ENCODE data around the gene CDH23. TPM values are rescaled to one million over a fixed set of nuclear protein-coding genes. Genes with fewer than 3 reads are reported as not detected.

CDH23 gene
- total RNA-seq, 1 experiment from 2014 or later = not detected

DNA sequence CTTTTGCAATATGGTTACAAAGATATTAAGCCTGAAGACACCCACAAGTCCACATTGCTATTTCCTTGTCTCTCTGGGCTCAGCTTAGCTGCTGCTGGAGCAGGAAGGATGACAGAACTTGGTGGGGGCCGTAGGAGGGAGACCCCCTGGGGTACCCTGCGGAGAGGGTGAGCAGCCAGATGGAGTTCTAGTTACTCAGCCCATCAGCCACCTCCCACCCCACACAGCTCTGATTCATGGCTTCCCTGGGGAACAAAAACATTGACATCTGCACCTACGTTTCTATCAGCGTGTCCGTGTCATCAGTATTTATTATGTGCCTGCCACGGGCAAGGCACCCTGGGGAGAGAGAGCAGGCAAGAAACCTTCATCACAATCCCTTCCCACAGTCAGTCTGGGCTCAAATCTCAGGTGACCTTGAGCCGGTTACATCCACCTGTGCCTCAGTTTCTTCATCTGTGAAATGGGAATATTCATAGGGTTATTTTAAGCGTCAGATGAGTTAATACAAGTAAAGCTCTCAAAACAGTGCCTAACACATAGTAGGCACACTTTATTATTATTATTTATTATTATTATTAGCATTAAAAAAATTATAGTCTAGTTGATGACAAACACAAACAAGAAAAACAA is 191.3 kb downstream of the CDH23 start:
- ChIA-PET POLR2A (ENCODE audit: unreplicated experiment) (no interaction called here), CTCF (no interaction called here)
- intact Hi-C loops (cut with micrococcal nuclease) = no loop called here
- Histone ChIP-seq H3K79me2 (ENCODE audit: low read length) (no peaks in the 10 kb centered on the region), H3K9ac (ENCODE audit: low read length) (no peak overlapping the region), H3K4me3 (ENCODE audit: low read length) (no peak overlapping the region), H3F3A (ENCODE audit: low read length, unreplicated experiment) (no peaks in the 10 kb centered on the region), H3K36me3 (ENCODE audit: low read depth, low read length) (no peaks in the 10 kb centered on the region), H3K4me1 (ENCODE audit: insufficient read depth, low read length) (no peaks in the 10 kb centered on the region), H3K4me2 (ENCODE audit: low read length) (no peak overlapping the region), H4K20me1 (ENCODE audit: low read length) (no peaks in the 10 kb centered on the region), H2AFZ (ENCODE audit: low read length) (no peak overlapping the region), H3K9me2 (replicated peaks; ENCODE audit: low read length) (no peaks in the 10 kb centered on the region), H3K9me3 (ENCODE audit: low read length) (no peaks in the 10 kb centered on the region), H3K27ac (ENCODE audit: low read length) (no peak overlapping the region), H3K27me3 (ENCODE audit: low read length) (peaks cover 50% of the 10 kb centered on the region)
- no peak for TF ChIP-seq EZH2phosphoT487 (IDR thresholded peaks at IDR 0.05; ENCODE audit: borderline replicate concordance, low read length)
- TF ChIP-seq, protein P1, sequence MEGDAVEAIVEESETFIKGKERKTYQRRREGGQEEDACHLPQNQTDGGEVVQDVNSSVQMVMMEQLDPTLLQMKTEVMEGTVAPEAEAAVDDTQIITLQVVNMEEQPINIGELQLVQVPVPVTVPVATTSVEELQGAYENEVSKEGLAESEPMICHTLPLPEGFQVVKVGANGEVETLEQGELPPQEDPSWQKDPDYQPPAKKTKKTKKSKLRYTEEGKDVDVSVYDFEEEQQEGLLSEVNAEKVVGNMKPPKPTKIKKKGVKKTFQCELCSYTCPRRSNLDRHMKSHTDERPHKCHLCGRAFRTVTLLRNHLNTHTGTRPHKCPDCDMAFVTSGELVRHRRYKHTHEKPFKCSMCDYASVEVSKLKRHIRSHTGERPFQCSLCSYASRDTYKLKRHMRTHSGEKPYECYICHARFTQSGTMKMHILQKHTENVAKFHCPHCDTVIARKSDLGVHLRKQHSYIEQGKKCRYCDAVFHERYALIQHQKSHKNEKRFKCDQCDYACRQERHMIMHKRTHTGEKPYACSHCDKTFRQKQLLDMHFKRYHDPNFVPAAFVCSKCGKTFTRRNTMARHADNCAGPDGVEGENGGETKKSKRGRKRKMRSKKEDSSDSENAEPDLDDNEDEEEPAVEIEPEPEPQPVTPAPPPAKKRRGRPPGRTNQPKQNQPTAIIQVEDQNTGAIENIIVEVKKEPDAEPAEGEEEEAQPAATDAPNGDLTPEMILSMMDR (conservative IDR thresholded peaks at IDR 0.05; ENCODE audit: low read depth, low read length) = no peak
- TF ChIP-seq EZH2 (IDR thresholded peaks at IDR 0.05; ENCODE audit: low read length, unreplicated experiment) = no peak
- BruUV-seq (replicated peaks) = no TSS peak
- DNase-seq (no peak), ATAC-seq (no peak)

DNA sequence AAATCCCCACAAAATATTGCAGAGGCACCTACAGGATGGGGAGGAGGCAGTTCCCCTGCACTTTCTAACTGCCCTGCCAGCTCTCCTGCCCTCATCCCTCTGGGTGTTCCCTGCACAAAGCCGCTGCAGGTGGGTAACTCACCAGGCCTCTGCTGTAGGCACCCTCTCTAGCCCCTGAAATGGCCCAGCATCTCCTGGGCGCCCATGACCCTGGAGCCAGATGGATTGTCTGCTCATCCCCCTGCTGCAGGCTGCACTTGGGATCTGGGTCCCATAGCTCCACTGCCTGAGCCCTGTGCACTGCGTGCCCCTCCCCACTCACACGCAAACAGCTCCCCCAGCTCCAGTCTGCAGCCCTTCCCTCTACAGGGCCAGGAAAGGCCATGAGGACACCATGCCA is 192.0 kb downstream of the CDH23 start:
- Histone ChIP-seq H3K9me3 (ENCODE audit: low read length) (no peaks in the 10 kb centered on the region), H3K4me2 (ENCODE audit: low read length) (no peak overlapping the region), H4K20me1 (ENCODE audit: low read length) (no peaks in the 10 kb centered on the region), H3K27ac (ENCODE audit: low read length) (no peak overlapping the region), H3K4me3 (ENCODE audit: low read length) (no peak overlapping the region), H3F3A (ENCODE audit: low read length, unreplicated experiment) (no peaks in the 10 kb centered on the region), H3K9ac (ENCODE audit: low read length) (no peak overlapping the region), H3K79me2 (ENCODE audit: low read length) (no peaks in the 10 kb centered on the region), H3K36me3 (ENCODE audit: low read depth, low read length) (no peaks in the 10 kb centered on the region), H3K27me3 (ENCODE audit: low read length) (peaks cover 50% of the 10 kb centered on the region), H2AFZ (ENCODE audit: low read length) (no peak overlapping the region), H3K9me2 (replicated peaks; ENCODE audit: low read length) (no peaks in the 10 kb centered on the region), H3K4me1 (ENCODE audit: insufficient read depth, low read length) (no peaks in the 10 kb centered on the region)
- CTCF ChIA-PET = no interaction called here
- no TSS peak for BruUV-seq (replicated peaks)
- TF ChIP-seq, protein P1 (conservative IDR thresholded peaks at IDR 0.05; ENCODE audit: low read depth, low read length) = no peak
- no peak for TF ChIP-seq EZH2phosphoT487 (IDR thresholded peaks at IDR 0.05; ENCODE audit: borderline replicate concordance, low read length)
- TF ChIP-seq EZH2 (IDR thresholded peaks at IDR 0.05; ENCODE audit: low read length, unreplicated experiment) = no peak
- intact Hi-C loops (cut with micrococcal nuclease) = no loop called here
- ATAC-seq (no peak), DNase-seq (no peak)
- POLR2A ChIA-PET (ENCODE audit: unreplicated experiment) = no interaction called here

DNA sequence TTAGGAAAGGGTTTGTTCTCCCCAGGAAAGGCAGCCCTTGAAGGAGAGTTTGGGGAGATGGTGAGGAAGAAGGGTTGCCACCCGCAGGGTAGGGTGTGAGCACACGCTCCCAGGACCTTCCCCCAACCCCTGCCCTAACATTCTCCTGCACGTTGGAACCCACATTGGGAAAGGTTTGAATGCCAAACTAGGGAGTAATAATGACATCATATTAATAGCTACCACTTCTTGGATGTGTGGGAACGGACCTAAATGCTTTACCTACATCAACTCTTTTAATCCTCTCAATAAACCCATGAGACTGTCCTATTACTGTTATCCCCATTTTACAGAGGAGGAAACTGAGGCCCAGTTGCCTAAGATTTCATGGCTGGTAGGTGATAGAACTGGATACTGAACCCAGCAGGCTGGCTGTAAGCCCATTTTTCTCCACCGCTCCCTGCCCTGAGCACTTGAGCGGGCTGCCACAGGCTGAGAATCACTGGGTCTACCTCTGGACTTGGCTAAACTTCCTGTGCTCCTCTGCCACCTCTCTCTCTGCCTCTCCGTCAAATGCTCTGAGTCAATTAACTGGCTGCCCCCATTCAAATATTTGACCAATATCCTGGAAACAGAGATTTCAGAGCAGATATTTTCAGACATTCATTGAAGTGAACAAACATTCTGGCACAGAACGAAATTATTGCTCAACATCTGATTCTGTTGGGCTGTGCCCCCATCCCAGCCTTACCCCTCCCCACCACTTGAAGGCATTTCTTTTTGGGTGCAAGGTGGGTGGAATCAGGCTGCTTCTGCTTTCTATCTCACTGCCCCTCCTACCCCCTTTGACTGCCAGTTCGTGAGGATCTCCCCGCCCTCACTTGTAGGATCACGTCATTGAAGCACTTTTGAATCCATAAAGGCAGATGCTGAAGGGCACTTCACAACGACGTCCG is 193.2 kb downstream of the CDH23 start:
- Histone ChIP-seq H3K9me2 (replicated peaks; ENCODE audit: low read length) (no peaks in the 10 kb centered on the region), H3K4me1 (ENCODE audit: insufficient read depth, low read length) (no peaks in the 10 kb centered on the region), H3K27me3 (ENCODE audit: low read length) (peaks cover 42% of the 10 kb centered on the region), H3K79me2 (ENCODE audit: low read length) (no peaks in the 10 kb centered on the region), H3K36me3 (ENCODE audit: low read depth, low read length) (no peaks in the 10 kb centered on the region), H2AFZ (ENCODE audit: low read length) (no peak overlapping the region), H3K9ac (ENCODE audit: low read length) (no peak overlapping the region), H3K4me3 (ENCODE audit: low read length) (no peak overlapping the region), H4K20me1 (ENCODE audit: low read length) (no peaks in the 10 kb centered on the region), H3F3A (ENCODE audit: low read length, unreplicated experiment) (no peaks in the 10 kb centered on the region), H3K27ac (ENCODE audit: low read length) (no peak overlapping the region), H3K9me3 (ENCODE audit: low read length) (no peaks in the 10 kb centered on the region), H3K4me2 (ENCODE audit: low read length) (no peak overlapping the region)
- ATAC-seq (no peak), DNase-seq (no peak)
- CTCF ChIA-PET = no interaction called here
- no TSS peak for BruUV-seq (replicated peaks)
- POLR2A ChIA-PET (ENCODE audit: unreplicated experiment) = no interaction called here
- intact Hi-C loops (cut with micrococcal nuclease) = no loop called here
- no peak for TF ChIP-seq EZH2phosphoT487 (IDR thresholded peaks at IDR 0.05; ENCODE audit: borderline replicate concordance, low read length)
- TF ChIP-seq, protein P1 (conservative IDR thresholded peaks at IDR 0.05; ENCODE audit: low read depth, low read length) = no peak
- TF ChIP-seq EZH2 (IDR thresholded peaks at IDR 0.05; ENCODE audit: low read length, unreplicated experiment) = no peak
